Spleen (tissue), 11 donors: Measurements from ENCODE around the gene FLAD1. TPM values are rescaled to one million over a fixed set of nuclear protein-coding genes. Genes with fewer than 3 reads are reported as not detected.

ENCODE experiments used
- DNase-seq: peaks from one replicate; pipeline ENCODE4 v3.0.0-alpha.2; 2020
- H3K27ac ChIP-seq, 8 donors: fragments of 200-600 bp; sonication (generic) in 7 of 8; 1 replicate in 4 of 8; 2 replicates in 4 of 8; pipeline versions ENCODE4 v1.5.0 to v1.8.0; 2016 to 2021; ENCODE audit warnings: inconsistent platforms in 4 of 8, mild to moderate bottlenecking in 4 of 8, moderate library complexity in 1 of 8
- H3K27me3 ChIP-seq, 7 donors: fragments of 200-600 bp; sonication (generic) in 6 of 7; replicated peaks in 1 of 7; 1 replicate in 4 of 7; 2 replicates in 3 of 7; pipeline versions ENCODE4 v1.5.0 to v1.8.0; 2016 to 2021; ENCODE audit warnings: inconsistent platforms in 3 of 7, mild to moderate bottlenecking in 1 of 7
- H3K36me3 ChIP-seq, 6 donors: fragments of 200-600 bp; sonication (generic) in 5 of 6; 1 replicate in 4 of 6; 2 replicates in 2 of 6; pipeline versions ENCODE4 v1.5.0 to v1.8.0; 2016 to 2021; ENCODE audit warnings: inconsistent platforms in 2 of 6
- H3K4me1 ChIP-seq, 6 donors: fragments of 200-600 bp; sonication (generic) in 5 of 6; 1 replicate in 3 of 6; 2 replicates in 3 of 6; pipeline versions ENCODE4 v1.5.0 to v1.8.0; 2016 to 2021; ENCODE audit warnings: inconsistent platforms in 3 of 6
- H3K4me3 ChIP-seq, 8 donors: fragments of 200-600 bp; sonication (generic) in 7 of 8; 1 replicate in 4 of 8; 2 replicates in 4 of 8; pipeline versions ENCODE4 v1.5.0 to v1.8.0; 2016 to 2021; ENCODE audit warnings: inconsistent platforms in 4 of 8, mild to moderate bottlenecking in 4 of 8, moderate library complexity in 2 of 8
- H3K9me3 ChIP-seq, 8 donors: fragments of 200-600 bp; sonication (generic) in 7 of 8; 1 replicate in 4 of 8; 2 replicates in 4 of 8; pipeline versions ENCODE4 v1.5.0 to v1.8.0; 2016 to 2021; ENCODE audit warnings: inconsistent platforms in 4 of 8
- POLR2A ChIP-seq, 3 donors: fragments of 450-650 bp; IDR thresholded peaks; one replicate each; pipeline ENCODE4 v1.5.1; 2017; ENCODE audit warnings: antibody characterized with exemption in 3 of 3, mild to moderate bottlenecking in 1 of 3
- POLR2AphosphoS5 ChIP-seq, 3 donors: sonication (generic); formaldehyde crosslinking; IDR thresholded peaks; one replicate each; pipeline ENCODE4 v1.5.1; 2017; ENCODE audit warnings: antibody characterized with exemption in 3 of 3
- WGBS, 5 donors: extraction: QIAGEN DNeasy Blood & Tissue Kit in 3 of 5; methylation state at CpG; one replicate each; pipeline versions ENCODE4 v1.1.5 to v1.1.7; 2013 to 2018; 5-methylcytosine and 5-hydroxymethylcytosine counted together
- intact Hi-C: fragments of 100-400 bp; cut with DNase I; formaldehyde crosslinking; loops from one replicate; pipeline ENCODE4 v1.15.0; 2023; ENCODE audit warnings: low total_unique reads
- polyA plus RNA-seq, 3 donors: library from polyadenylated mRNA; stranded (reverse); fragments of 200-250 nt; gene quantifications; one replicate each; pipeline ENCODE4 v1.2.1, GENCODE V29; 2013
- total RNA-seq, 7 donors: library from RNA; depleted of rRNA in 3 of 7; stranded (reverse); fragments of >200 nt in 3 of 7; fragmentation: NEBNext Ultra II Directional in 4 of 7; extraction: Animal tissue kit (Norgen Biotek cat#: 25700) in 4 of 7; gene quantifications; one replicate each; pipeline versions ENCODE4 v1.1.0 to v1.2.1, GENCODE V29; 2016 to 2021
- TF ChIP-seq, protein P1 (sequence below), 11 experiments: fragments of 200-600 bp in 7 of 11; fragments of 450-650 bp in 4 of 11; sonication (generic) in 4 of 11; IDR thresholded peaks in 8 of 11; conservative IDR thresholded peaks in 3 of 11; 1 replicate in 7 of 11; 2 replicates in 4 of 11; pipeline versions ENCODE4 v1.4.0 to v1.8.0; 2016 to 2021; ENCODE audit warnings: antibody characterized with exemption in 11 of 11, inconsistent platforms in 4 of 11, mild to moderate bottlenecking in 1 of 11
- donor health status: healthy with polysubstance abuse.
- donor health status: DM: no; HTN: no; CAD: no; lungs with moderate emphysema.
- donor health status: DM: no; HTN: no; CAD: no.
- donor health status: Bipolar disorder and iron deficiency.
- donor health status: healthy.
- donor health status: DM: no; HTN: no; CAD: no.
- donor health status: DM: yes; HTN: yes; CAD: no.

FLAD1 gene
- total and polyA plus RNA-seq, 10 donors: 27.1 to 43.4 (median 31.6) TPM

DNA sequence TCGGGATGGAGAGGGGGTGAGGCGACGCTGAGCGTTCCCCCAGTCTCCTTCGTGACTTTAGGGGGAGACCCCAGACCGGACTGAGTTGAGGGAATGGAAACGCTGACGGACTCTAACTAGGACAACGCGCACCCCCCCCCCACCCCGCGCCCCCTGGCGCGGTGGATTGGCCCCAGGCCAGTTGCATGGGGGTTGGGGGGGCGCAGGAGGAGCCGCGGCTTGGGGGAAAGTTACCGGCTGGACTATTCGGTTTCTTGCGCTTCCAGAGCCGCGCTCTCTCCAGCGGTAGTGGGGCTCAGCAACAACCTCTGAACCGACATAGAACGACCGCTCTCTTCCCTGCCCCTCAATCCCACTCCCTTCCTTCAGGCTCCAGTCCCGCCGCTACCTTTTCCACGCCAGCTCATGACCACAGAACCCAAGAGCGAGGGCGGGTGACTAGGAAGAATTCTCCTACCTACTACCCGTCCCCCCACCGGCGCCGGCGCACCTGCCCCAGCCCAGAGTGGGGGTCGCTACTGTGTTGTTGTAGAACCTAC is 20.2 kb downstream of the FLAD1 start:
- no peaks in the 10 kb centered on the region for H3K36me3 ChIP-seq
- DNase-seq: peak; percentile 88
- peaks cover 43 to 91% (median 67%) of the 10 kb centered on the region in 6 donors for H3K4me1 ChIP-seq
- intact Hi-C loops: loop anchor here (5.0 to 10.0 kb wide), 2 partner anchors 41 to 62 kb away; partner anchors contain the start of genes EFNA4 and PYGO2
- no peaks in the 10 kb centered on the region for H3K9me3 ChIP-seq
- H3K27ac ChIP-seq: peak overlapping the region; percentile 81 to 99 (median 95)
- 0 to 1% (median 0%) methylated on average over 21 to 37 of the region's 37 CpGs for WGBS, 5 donors
- no peak for TF ChIP-seq POLR2A (IDR thresholded peaks at IDR 0.05)
- TF ChIP-seq, protein P1, sequence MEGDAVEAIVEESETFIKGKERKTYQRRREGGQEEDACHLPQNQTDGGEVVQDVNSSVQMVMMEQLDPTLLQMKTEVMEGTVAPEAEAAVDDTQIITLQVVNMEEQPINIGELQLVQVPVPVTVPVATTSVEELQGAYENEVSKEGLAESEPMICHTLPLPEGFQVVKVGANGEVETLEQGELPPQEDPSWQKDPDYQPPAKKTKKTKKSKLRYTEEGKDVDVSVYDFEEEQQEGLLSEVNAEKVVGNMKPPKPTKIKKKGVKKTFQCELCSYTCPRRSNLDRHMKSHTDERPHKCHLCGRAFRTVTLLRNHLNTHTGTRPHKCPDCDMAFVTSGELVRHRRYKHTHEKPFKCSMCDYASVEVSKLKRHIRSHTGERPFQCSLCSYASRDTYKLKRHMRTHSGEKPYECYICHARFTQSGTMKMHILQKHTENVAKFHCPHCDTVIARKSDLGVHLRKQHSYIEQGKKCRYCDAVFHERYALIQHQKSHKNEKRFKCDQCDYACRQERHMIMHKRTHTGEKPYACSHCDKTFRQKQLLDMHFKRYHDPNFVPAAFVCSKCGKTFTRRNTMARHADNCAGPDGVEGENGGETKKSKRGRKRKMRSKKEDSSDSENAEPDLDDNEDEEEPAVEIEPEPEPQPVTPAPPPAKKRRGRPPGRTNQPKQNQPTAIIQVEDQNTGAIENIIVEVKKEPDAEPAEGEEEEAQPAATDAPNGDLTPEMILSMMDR (IDR thresholded peaks at IDR 0.05 in 8 of 11, conservative IDR thresholded peaks at IDR 0.05 in 3 of 11): no peak
- TF ChIP-seq POLR2AphosphoS5 (IDR thresholded peaks at IDR 0.05): no peak
- no peaks in the 10 kb centered on the region for H3K27me3 ChIP-seq
- peak overlapping the region; percentile 71 to 90 (median 78) for H3K4me3 ChIP-seq

DNA sequence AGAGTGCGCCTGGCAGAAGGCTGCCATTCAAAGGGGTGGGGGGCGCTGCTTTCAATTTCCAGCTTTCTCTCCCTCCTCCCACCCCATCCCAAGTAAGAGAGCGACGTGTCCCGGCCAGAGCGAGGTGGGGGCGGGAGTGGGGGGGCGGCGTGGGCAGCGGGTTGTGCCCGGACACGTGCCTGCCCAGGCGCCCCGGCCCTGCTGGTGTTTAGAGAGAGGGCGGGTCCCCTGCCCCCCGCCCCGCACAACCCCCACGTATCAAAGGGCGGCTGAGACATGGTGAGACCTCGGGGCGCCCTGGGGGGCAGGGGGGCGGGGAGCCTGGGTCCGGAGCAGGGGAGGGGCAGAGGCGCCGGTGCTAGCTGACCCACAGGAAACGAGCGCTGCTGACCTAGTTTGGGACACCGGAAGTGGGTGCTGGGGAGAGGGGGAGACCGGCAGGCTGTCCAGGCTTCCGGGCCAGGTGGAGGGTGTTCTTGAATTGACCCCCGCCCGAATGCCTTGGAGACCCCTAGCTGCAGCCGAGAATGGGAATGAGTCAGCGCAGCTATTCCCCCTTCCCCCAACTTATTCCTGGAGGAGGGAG is 20.7 kb downstream of the FLAD1 start:
- WGBS, 5 donors: 2 to 36% (median 3%) methylated on average over 2 to 33 of the region's 34 CpGs
- peaks cover 40 to 91% (median 68%) of the 10 kb centered on the region in 6 donors for H3K4me1 ChIP-seq
- no peaks in the 10 kb centered on the region for H3K9me3 ChIP-seq
- DNase-seq: peak; percentile 90
- H3K36me3 ChIP-seq: no peaks in the 10 kb centered on the region
- TF ChIP-seq, protein P1 (IDR thresholded peaks at IDR 0.05 in 8 of 11, conservative IDR thresholded peaks at IDR 0.05 in 3 of 11): no peak
- TF ChIP-seq POLR2AphosphoS5 (IDR thresholded peaks at IDR 0.05): peak in 2 of 3 donors; percentile 52 to 56
- intact Hi-C loops: loop anchor here (5.0 to 10.0 kb wide), 2 partner anchors 42 to 61 kb away; partner anchors contain the start of genes EFNA4 and PYGO2
- H3K27me3 ChIP-seq: no peaks in the 10 kb centered on the region
- peak overlapping the region; percentile 71 to 90 (median 78) for H3K4me3 ChIP-seq
- peak overlapping the region; percentile 81 to 99 (median 95) for H3K27ac ChIP-seq

GRCh38 chr1:155004352-155005075 is 21.4 kb downstream of the FLAD1 start:
- WGBS, 5 donors: 42 to 62% (median 45%) methylated on average over 5 of the region's 5 CpGs
- H3K36me3 ChIP-seq: no peaks in the 10 kb centered on the region
- H3K4me3 ChIP-seq: peak overlapping the region; percentile 71 to 90 (median 78)
- H3K27ac ChIP-seq: peak overlapping the region; percentile 81 to 99 (median 95)
- H3K9me3 ChIP-seq: no peaks in the 10 kb centered on the region
- TF ChIP-seq POLR2A (IDR thresholded peaks at IDR 0.05) (no peak), POLR2AphosphoS5 (IDR thresholded peaks at IDR 0.05) (no peak)
- TF ChIP-seq, protein P1 (IDR thresholded peaks at IDR 0.05 in 8 of 11, conservative IDR thresholded peaks at IDR 0.05 in 3 of 11): no peak
- no peaks in the 10 kb centered on the region for H3K27me3 ChIP-seq
- intact Hi-C loops: loop anchor here (5.0 to 10.0 kb wide), 2 partner anchors 42 to 60 kb away; partner anchors contain the start of genes EFNA4 and PYGO2
- H3K4me1 ChIP-seq: peaks cover 33 to 91% (median 68%) of the 10 kb centered on the region in 6 donors
- no peak for DNase-seq
